NAMALWA (cell line): ENCODE measurements around the gene CHCHD6.

ENCODE experiments used
- DNase-seq: peaks from one replicate; pipeline ENCODE4 v3.0.0-alpha.2; 2015; ENCODE audit warnings: low spot score

CHCHD6 gene

DNA sequence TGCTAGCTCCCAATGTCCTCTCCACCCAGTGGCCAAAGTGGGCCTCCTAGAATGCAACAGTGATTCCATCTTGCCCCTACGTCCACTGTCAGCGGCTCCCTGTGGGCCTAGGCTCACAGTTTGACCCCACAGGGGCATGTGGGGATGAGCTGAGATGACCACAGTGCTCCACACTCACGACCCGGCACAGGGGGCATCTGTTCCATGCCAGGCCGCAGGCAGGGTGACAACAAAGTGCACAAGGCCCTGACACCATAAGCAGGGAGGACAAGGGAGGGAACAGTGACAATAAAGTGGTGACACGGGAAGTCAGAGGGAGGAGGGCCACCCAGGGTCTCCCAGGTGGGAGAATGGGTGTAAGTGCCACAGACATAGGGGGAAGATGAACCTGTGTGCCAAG is 273.8 kb downstream of the CHCHD6 start:
- DNase-seq: no peak

DNA sequence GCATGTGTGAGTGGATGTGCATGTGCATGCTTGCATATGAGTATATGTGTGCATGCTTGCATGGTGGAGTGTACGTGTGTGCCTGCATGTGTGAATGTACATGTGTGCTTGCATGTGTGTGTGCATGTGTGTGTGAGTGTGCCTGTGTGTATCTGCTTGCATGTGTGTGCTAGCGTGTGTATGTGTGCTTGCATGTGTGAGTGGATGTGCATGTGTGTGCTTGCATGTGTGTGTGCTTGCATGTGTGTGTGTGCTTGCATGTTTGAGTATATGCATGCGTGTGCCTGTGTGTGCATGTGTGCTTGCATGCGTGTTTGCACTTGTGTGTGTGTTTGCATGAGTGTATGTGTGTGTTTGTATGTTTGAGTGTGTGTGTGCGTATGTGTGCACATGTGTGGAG is 274.3 kb downstream of the CHCHD6 start:
- no peak for DNase-seq

DNA sequence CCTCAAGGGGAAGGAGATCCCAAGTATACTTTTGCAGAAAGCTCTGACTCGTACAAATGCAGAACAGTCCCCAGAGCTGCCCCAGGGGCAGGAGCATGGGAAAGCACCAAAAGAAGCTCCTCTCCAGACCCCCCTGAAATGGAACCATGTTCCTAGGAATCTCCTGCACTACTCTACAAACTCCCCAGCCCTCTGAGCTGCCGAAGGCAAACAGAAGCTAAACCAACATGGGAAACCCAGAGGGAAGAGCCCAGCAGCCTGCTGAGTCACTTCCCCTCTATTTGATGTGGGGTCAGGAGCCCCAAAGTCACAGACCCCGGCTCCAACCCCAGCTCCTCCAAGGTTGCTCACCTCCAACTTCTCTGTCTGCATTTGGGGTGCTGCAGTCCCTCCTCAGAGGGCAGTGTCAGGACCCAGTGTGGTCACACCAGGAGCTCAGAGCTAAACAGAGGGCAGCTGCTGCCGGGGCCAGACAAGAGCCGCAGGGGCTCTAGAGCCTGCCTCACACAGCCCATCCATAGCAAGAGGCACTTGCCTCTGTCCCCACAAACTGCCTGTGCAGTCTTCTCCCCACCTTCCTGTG is 275.1 kb downstream of the CHCHD6 start:
- no peak for DNase-seq

DNA sequence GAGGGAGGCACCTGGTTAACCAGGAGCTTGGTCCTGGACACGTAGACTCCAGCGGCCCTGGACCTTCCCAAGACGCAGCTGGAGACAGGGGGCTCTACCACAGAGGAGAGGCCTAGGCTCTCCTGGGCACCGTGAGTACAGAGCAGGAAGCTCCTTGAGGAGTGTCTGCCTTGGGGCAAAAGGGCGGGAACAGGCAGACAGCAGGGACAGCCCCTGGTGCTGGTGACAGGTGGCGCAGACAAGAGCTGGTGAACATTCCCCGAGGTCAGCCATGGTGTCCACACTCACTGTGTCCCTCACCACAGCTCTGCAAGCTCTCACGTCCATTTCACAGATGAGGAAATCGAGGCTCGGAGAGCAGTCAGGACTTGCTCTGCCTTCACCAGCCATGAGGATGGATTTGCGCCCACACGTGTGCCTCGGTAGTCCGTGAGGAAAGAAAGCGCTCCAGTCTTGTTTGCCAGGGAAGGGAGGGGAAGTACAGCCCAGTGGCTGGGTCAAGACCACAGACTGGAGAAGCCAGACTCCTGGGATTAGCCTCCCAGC is 276.3 kb downstream of the CHCHD6 start:
- no peak for DNase-seq

DNA sequence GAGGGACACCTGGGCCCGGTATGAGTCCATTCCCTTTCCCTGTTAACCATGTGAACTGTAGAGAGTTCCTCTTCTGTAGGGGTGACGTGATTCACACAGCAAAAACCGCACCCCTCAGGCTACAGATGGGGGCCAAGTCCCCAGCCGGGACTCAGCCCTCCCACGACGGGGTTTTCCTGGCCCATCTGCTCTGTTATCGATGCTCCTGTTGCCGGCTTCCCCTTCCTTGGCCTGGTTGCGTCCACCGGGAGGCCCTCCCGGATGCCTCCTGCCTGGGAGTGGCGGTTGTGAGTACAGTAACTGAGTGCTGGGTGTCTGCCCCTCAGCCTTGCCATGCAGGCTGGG is 278.1 kb downstream of the CHCHD6 start:
- DNase-seq: peak; percentile 61

DNA sequence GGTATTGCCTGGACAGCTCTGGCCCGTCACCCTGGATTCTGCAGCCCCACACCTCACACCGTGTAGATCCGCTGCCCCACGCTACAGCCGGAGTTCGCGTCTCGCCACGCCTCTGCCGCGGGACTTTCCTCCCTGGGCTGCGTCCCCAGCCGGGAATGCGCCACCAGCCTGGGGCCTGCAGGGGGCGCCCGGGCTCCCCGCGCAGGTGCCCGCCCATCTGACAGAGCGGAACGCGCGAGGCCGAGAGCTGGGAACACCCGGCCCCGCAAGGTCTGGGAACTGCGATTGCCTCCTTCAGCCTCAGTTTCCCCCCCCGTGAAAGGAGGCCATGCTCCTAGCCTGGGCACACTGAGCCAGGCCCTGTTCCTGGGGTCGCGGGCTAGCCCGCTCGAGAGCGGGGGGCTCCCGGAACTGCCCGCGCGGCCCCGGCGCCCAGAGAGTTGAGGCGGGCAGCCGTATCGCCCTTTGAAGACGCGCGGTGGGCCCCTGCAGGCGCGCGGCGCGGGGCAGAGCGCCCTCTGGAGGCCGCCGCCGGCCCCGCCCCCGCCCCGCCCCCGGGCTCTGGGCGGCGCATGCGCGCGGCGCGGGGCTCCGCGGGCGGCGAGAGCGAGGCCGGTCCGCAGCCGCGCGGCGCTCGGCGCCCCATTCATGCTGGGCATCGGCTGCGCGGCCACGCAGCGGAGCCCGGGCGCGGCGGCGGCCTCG is 278.6 kb downstream of the CHCHD6 start, which contains the start of gene PLXNA1:
Gene PLXNA1, plus strand, starts transcription at position 645 of the 705 bp plus-strand sequence. CDS start 5,479 bp downstream, outside the sequence.
- DNase-seq: peak; percentile 90

DNA sequence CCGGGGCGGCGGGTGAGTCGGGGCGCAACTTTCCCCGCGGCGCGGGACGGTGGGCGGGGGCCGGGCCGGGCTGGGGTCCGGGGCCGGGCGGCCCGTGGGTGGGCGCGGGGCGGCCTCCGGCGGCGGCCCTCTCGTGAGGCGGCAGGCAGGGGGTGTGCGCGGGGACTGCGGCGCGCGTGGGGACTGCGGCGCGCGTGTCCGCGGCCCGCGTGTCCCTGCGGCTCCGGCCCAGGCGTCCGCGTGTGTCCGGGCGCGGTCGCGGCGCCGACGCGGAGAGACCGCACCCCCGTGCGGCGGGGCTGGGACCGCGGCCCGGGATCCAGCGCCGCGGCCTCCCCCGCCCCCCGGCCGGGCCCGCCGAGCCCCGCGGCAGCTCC is 279.2 kb downstream of the CHCHD6 start:
- DNase-seq: no peak

DNA sequence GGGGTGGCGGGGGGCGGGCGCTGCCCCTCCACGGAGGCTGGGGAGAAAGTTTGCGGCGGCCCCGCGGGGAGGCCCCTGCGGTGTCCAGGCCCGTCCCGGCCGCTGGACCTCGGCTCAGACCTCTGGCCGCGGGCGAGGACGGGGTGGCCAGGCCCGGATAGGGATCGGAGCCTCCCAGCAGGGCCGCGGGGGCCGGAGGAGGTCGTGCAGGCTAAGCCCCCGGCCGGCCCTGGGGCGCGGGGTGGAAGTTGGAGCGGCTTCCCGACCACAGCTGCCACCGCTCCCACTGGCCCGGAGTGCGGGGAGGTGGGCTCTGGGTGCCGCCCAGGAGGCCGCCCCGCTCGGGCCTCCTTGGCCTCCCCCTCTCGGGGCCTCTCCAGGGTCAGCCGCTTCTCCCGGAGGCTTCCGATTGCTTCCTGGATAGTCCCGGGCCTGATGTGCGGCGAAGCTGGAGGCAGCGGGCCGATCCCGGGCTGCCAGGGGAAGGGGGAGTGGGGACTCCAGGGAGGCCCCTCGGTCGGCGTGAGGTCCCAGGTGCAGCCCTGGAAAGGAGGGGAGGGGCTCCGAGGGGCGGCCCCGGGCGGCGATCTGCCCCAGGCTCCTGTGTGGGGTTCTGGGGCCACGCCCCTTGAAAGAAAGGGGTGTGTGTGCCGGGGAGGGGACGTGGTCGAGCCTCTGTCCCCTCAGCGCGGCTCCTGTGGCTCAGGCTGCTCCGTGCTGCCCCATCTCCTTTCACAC is 279.8 kb downstream of the CHCHD6 start:
- peak; percentile 36 for DNase-seq

DNA sequence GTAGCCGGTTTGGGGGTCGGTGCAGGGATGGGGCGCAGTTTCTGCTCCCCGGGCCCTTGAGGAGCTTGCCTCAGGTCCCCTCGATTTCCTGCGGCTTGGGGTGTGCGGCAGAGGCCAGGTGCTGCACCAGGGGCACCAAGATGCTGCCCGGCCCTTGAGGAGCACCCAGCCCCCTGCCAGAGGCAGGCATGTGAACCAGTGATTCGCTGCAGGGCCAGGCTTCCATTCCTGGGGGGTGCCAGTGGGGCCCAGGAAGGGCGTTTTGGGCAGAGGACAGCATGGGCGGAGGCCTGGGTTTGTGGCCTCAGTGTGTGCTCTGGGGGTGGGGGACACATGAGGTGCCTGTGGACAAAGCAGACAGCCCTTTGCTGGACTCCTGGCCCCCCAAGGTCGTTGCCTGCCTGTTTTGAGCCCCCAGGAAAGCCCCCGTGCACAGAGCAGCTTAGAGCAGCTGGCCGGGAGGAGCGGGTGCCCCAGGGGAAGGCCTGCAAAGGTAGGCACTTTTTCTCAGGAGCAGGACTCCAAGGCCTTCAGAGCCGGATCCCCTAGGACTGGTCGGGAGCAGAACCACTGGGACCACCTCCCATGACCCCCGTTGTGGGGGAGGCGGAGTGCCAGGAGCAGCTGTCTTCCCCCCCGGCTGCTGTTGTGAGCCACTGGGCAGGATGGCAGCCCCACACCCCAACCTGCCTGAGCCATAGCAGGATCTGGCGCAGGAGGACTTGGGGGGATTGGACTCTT is 280.5 kb downstream of the CHCHD6 start:
- DNase-seq: no peak

DNA sequence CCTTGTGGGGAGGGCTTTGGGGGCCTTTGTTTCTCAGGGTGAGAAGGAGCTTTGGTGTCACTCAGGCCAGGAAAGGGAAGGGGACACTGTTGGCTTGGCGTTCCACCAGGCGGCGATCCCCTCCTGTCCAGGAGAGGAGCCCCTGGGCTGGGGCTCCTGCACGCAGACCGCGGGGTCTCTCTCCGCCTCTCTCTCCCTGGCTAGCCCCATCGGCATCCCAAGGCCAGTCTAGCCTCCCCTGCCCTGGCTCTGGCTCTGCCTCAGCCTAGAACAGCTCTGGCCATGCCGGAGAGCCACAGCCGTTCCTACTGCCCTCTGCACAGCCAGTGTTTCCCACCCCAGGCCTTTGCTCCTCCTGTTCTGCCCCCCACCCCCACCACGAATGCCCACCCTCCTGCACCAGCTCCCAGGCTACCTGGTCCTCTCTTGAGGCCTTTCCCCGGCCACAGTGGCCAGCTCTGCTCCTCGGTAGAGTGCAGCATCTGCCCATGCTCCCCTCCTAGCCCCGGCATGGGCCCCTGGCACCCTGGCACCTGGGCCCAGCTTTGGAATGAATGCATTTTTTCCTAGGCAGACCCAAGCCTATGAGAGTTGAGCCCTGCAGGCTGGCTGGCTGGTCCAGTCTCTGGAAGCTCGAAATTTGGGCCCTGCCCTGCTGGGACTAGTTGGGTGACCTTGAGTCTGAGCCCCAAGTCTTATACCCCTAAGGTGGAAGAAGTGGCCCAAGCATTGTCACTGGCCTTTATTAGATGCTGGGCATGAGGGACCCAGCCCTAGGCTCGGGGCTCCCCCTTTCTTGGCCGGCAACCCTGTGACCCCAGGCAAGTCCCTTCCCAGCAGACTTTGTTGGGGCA is 281.3 kb downstream of the CHCHD6 start:
- DNase-seq: no peak

DNA sequence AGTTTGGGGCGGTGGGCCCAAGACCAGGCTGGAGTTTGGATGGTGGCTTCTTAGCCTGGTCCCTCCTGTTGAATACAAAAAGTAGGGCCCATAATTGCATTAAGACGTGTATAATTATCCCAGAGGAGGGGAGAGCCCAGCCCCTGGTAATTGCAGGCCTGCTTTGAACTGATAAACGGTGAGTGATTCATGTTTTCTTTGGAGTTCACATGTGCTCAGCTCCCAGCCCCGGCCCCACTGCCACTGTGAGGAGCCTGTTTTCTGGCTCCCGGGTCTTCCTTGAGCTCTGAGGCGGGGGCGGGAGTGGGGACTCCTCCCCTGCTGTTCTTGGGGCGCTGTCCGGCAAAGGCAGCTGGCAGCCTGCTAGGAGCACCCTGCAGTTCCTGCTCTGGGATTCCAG is 282.0 kb downstream of the CHCHD6 start:
- DNase-seq: no peak

DNA sequence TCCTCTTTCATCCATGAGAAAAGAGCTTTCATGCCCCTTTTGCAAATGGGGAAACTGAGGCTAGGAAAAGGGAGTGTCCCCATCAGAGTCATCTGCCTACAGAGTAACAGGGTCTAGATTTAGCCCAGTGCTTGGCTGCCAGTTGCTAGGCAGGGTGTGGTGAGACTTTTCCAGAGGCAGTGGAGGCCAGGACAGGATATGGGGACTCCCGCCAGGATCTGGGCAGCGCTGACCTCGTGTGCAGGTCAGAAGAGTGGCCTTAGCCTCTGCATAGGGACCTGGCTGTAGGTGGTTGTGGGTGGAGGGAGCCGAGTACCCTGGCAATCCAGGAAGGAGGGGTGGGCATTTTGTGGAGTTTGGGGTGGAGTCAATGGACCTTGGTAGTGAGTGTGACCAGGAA is 283.1 kb downstream of the CHCHD6 start:
- no peak for DNase-seq

DNA sequence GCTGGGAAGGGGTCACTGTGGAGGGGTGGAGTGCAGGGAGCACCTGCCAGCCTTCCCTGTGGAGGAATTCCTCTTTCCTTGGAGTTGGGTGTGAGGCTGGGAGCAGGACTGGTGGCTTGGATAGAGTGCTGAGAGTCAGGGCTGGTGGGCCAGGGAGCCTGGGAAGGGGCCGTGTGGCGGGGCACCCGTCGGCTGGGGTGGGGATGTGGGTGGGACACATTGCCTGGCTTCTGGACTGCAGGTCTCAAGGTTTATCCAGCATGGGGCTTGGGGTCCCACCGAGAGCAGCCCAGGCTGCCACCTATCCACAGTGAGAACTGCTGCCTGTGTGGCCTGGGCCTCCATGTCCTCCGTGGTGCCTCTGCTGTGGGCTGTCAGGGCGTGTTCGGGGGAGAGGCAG is 283.6 kb downstream of the CHCHD6 start:
- no peak for DNase-seq

DNA sequence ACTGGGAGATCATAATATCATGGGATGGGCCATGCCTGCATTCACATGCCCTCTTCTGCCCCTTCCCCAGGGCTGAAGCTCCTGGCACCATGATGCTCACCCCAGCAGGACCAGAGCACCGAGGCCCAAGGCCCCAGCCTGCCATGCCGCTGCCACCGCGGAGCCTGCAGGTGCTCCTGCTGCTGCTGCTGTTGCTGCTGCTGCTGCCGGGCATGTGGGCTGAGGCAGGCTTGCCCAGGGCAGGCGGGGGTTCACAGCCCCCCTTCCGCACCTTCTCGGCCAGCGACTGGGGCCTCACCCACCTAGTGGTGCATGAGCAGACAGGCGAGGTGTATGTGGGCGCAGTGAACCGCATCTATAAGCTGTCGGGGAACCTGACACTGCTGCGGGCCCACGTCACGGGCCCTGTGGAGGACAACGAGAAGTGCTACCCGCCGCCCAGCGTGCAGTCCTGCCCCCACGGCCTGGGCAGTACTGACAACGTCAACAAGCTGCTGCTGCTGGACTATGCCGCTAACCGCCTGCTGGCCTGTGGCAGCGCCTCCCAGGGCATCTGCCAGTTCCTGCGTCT is 284.5 kb downstream of the CHCHD6 start:
- DNase-seq: no peak

DNA sequence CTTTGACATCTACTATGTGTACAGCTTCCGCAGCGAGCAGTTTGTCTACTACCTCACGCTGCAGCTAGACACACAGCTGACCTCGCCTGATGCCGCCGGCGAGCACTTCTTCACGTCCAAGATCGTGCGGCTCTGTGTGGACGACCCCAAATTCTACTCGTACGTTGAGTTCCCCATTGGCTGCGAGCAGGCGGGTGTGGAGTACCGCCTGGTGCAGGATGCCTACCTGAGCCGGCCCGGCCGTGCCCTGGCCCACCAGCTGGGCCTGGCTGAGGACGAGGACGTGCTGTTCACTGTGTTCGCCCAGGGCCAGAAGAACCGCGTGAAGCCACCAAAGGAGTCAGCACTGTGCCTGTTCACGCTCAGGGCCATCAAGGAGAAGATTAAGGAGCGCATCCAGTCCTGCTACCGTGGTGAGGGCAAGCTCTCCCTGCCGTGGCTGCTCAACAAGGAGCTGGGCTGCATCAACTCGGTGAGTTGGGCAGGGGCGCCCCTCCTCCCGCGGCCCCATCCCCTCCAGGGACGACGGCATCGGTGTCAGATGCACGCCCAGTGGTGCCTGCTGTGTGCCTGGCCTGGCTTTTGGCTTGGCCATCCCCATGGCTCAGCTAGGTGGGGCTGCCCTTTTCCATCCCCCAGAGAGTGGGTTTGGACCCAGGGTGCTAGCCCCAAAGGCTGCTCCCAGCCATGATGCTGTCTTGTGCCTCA is 285.4 kb downstream of the CHCHD6 start:
- no peak for DNase-seq

DNA sequence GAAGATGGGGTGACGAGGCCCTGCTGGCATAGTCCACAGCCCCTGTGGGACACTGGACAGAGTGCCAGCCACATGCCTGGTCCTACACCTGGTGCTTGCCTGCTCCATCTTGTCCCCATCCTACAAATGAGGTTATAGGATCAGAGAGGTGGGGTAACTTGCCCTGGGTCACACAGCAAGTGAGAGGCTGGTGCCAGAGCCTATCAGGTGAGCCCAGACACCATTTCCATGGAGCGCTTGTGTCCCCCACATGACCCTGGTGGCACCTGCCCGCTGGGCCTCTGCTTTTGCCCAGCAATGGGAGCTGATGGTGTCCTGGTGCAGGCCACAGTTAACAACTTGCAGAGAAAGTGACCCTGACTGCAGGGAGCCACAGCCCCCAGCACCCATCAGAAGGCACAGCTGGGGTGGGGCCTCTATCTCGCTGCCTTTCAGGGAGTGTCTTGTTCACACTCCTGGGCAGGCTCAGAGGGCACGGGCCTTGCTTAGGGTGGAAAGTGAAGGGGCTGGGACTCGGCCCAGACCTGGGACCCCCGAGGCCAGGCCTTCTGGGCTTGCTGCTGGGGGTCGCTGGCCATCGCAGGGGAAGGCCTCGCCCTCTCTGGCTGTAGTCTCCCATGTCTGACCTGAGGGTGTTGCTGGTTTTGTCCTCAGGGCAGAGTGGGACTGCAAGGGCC is 286.1 kb downstream of the CHCHD6 start:
- no peak for DNase-seq

DNA sequence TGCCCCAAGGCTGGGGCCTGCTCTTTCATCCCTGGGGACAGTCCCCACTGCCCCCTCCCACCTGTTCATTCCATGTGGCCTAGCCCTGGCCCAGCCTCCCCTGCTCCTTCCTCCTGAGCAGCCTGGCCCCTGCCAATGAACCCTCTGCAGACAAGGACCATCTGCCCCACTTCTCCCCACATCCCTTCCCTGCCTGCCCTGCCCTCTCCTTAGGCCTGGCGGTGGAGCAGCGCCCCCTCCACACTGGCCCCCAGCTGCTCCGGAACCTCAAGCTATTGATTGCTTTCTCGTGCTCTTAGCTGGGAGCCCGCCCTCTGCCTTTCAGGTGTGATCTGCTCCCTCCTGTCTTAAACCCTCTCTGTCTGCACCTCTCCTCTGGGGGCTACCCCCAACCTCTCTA is 286.9 kb downstream of the CHCHD6 start:
- no peak for DNase-seq

DNA sequence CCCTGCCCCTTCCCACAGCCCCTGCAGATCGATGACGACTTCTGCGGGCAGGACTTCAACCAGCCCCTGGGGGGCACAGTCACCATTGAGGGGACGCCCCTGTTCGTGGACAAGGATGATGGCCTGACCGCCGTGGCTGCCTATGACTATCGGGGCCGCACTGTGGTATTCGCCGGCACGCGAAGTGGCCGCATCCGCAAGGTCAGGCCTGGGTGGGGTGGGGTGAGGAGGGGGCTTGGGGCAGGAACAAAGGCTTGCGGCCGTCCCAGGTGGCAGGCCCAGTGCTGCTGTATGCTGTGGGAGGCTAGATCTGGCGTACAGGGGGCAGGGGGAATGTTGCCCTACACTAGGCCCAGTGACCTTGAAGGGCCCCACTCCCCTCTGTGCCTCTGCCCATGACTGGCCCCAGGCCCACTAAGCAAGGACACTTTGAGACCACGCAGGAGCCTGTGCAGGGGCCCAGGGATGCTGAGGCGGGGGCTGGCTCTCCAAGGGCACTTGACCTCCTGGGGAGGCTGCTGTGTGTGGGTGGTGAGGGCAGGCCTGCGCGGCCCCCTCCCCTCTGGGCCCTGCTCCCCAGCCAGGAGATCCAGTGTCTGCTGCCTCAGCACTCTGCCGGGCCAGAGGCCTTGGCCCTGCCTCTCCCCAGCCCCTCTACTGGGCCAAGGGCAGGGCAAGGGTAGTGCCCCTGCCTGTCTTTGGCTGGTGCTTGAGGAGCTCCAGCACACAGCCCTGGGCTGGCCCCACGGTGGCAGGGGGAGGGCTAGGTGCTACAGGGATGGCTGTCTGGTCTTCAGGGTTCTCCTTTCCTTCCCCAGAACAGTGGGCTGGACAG is 287.5 kb downstream of the CHCHD6 start:
- DNase-seq: no peak

DNA sequence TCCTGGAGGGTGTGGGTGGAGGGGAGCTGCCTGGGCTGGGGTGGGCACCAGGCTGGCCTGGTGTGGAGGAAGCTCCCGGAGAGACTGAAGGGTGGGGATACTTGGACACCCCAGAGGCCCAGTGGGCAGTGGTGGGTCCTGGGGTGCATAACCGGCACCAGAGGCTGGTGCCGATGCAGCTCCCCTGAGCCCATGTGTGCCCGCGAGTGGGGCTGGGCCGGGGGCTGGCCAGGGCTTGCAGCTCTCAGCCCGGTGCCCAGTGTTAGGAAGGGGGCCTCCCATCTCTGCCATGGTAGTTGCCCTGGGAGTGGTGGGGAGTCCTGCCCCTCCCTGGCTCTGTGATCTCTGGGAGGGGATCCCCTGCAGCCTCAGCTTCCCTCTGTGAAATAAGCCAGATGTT is 288.2 kb downstream of the CHCHD6 start:
- no peak for DNase-seq
